Gastroesophageal sphincter (tissue), 3 donors: ENCODE data around the gene LRRIQ1.

Source experiments
- EP300 ChIP-seq: sonication (generic); formaldehyde crosslinking; IDR thresholded peaks from one replicate; pipeline ENCODE4 v1.6.1; 2017; ENCODE audit warnings: antibody characterized with exemption, mild to moderate bottlenecking
- POLR2A ChIP-seq, 2 donors: fragments of 450-650 bp; IDR thresholded peaks; one replicate each; pipeline ENCODE4 v1.6.1; 2017; ENCODE audit warnings: antibody characterized with exemption in 2 of 2, mild to moderate bottlenecking in 2 of 2, moderate library complexity in 1 of 2
- POLR2AphosphoS5 ChIP-seq: sonication (generic); formaldehyde crosslinking; IDR thresholded peaks from one replicate; pipeline ENCODE4 v1.6.1; 2017; ENCODE audit warnings: antibody characterized with exemption
- TF ChIP-seq, protein P1 (sequence below), 4 experiments: fragments of 200-600 bp in 2 of 4; fragments of 450-650 bp in 2 of 4; sonication (generic) in 1 of 4; IDR thresholded peaks; one replicate each; pipeline ENCODE4 v1.5.1; 2017 to 2019; ENCODE audit warnings: antibody characterized with exemption in 4 of 4, mild to moderate bottlenecking in 2 of 4, moderate library complexity in 2 of 4

DNA sequence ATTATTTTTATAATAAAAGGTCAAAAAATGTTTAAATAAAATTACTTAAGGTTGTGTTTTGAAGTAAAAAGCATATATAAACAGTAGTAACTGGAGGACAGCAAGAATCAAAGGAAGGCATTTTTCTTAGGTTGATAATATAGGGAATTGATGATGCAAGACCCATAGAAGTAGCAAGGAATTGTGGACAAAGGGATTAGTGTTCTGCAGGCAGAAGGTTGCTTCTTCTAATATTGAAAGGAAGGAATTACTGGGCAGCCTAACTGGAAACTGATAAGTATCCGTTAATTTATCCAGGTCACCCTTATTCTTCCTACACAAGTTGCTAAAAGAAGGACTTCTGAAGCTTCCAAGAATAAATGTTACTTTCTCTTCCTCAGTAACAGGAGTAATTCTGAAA lies 189.3 kb downstream of the LRRIQ1 start:
- TF ChIP-seq POLR2AphosphoS5 = no peak
- TF ChIP-seq, protein P1, sequence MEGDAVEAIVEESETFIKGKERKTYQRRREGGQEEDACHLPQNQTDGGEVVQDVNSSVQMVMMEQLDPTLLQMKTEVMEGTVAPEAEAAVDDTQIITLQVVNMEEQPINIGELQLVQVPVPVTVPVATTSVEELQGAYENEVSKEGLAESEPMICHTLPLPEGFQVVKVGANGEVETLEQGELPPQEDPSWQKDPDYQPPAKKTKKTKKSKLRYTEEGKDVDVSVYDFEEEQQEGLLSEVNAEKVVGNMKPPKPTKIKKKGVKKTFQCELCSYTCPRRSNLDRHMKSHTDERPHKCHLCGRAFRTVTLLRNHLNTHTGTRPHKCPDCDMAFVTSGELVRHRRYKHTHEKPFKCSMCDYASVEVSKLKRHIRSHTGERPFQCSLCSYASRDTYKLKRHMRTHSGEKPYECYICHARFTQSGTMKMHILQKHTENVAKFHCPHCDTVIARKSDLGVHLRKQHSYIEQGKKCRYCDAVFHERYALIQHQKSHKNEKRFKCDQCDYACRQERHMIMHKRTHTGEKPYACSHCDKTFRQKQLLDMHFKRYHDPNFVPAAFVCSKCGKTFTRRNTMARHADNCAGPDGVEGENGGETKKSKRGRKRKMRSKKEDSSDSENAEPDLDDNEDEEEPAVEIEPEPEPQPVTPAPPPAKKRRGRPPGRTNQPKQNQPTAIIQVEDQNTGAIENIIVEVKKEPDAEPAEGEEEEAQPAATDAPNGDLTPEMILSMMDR (IDR thresholded peaks at IDR 0.05) = no peak
- TF ChIP-seq POLR2A (IDR thresholded peaks at IDR 0.05) = no peak
- TF ChIP-seq EP300 = no peak
